Fibroblast of the aortic adventitia (primary cell): ENCODE data around the gene FRMD4A. TPM values are rescaled to one million over a fixed set of nuclear protein-coding genes. Genes with fewer than 3 reads are reported as not detected.

ENCODE experiments used
- DNase-seq: peaks from one replicate; pipeline ENCODE4 v3.0.0-alpha.2; 2010; ENCODE audit warnings: low read depth
- H3K4me3 ChIP-seq: 2 replicates; pipeline ENCODE4 v1.5.1; 2011; ENCODE audit warnings: low read depth, mild to moderate bottlenecking, control low read depth, low read length, moderate library complexity
- total RNA-seq: library from RNA; depleted of rRNA; stranded (reverse); fragments of >200 nt; gene quantifications from 2 replicates; pipeline ENCODE4 v1.2.3, GENCODE V29; 2012; ENCODE audit warnings: low replicate concordance
- TF ChIP-seq, protein P1 (sequence below): IDR thresholded peaks from 2 replicates; pipeline ENCODE4 v1.5.1; 2011; ENCODE audit warnings: mild to moderate bottlenecking, low read length, control low read depth, inconsistent platforms; ENCODE audit not compliant: insufficient read depth

The FRMD4A gene
- total RNA-seq, 1 donor = 42.4 TPM

DNA sequence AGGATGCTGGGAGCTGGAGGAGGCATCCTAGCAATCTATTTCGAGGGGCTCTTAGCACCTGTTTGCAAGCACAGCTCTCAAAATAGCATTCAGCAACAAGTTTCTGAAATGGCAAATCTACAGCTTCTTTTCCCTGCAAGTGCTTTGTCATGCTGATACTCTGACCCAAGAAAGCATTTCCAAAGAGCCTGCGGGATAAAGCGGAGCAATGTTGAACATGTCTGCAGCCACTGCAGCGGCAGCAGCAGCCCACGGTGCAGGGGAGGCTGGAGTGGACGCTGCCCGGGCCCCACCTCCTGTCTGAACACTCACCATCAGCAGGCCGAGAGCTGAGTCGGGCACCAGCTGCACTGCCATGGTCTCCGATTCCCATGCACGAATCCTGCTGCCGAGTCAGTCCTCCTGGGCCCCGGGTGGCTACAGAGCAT, 964 bp downstream of the FRMD4A start:
- DNase-seq = no peak
- TF ChIP-seq, protein P1, sequence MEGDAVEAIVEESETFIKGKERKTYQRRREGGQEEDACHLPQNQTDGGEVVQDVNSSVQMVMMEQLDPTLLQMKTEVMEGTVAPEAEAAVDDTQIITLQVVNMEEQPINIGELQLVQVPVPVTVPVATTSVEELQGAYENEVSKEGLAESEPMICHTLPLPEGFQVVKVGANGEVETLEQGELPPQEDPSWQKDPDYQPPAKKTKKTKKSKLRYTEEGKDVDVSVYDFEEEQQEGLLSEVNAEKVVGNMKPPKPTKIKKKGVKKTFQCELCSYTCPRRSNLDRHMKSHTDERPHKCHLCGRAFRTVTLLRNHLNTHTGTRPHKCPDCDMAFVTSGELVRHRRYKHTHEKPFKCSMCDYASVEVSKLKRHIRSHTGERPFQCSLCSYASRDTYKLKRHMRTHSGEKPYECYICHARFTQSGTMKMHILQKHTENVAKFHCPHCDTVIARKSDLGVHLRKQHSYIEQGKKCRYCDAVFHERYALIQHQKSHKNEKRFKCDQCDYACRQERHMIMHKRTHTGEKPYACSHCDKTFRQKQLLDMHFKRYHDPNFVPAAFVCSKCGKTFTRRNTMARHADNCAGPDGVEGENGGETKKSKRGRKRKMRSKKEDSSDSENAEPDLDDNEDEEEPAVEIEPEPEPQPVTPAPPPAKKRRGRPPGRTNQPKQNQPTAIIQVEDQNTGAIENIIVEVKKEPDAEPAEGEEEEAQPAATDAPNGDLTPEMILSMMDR = no peak
- H3K4me3 ChIP-seq = no peak overlapping the region

DNA sequence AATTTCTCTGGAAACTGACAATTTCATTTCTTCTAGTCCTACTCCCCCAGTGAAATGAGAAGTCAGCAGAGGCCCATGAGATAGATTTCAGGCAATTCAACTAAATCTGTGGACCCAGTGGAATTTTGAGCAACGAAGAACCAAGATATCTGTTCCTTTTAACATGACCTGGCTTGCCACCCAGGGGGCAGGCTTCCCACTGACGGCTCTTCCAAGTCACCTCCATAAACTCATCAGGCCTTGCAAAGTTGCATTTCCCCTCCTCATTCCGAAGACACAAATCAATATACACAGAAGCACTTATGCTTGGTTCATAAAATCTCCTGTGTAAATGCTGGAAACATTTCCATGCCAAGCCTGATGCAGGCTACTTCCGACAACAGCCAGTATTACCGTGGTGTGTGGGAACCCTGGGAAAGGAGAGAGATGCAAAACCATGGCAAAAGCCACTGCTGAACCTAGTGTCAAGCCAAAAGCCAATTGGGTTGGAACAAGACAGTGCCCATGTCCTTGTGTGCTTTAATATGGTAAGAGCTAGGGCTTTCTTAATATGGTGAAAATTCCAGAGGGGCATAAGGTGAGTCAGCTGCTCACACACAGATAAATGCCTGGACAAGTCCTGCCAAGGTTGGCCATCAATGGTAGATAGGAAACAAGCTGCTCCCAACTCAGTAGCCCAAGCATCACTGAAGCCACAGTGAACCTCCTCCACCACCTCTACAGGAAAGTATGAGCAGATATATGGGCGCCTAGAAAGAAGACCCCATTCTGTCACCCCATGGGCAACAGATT, 1.6 kb downstream of the FRMD4A start:
- no peak overlapping the region for H3K4me3 ChIP-seq
- TF ChIP-seq, protein P1 = no peak
- DNase-seq = no peak

DNA sequence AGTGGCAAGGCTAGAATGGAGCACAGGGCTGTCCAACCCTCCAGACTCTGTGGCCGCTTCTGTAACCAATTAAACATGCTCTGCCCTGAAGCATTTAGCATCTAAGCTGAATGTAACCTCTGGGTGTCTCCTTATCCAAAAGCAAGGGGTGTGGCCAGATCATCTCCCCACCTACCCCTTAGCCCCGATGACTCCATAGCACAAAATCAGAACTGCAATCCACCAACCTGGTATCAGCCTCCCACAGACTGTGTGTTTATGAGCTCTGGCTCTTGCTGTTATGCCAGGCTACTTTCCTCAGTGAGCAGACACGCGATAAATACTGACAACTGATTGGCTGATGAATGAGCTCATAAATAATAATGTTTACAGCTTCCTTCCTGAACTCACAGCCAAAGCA, 3.2 kb downstream of the FRMD4A start:
- TF ChIP-seq, protein P1 = no peak
- no peak for DNase-seq
- H3K4me3 ChIP-seq = no peak overlapping the region

DNA sequence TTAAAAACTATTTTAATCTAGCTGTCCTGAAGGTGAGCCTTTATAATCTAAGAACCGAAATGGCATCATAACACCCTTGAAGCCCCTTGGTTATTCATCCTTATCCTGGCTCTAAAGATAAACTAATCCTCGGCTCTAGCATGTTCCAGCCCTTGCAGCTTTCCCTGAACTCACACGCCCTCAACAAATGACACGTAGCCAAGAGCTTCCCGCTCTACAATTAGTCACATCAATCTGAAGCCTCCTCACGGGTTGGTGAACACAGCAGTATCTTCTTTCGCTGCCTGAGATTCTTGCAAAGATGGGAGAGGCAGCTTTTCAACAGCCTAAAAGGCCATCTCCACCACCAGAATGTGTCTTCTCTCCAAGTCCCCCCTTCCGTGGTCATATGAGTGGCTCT, 4.1 kb downstream of the FRMD4A start:
- H3K4me3 ChIP-seq = no peak overlapping the region
- TF ChIP-seq, protein P1 = no peak
- DNase-seq = no peak

DNA sequence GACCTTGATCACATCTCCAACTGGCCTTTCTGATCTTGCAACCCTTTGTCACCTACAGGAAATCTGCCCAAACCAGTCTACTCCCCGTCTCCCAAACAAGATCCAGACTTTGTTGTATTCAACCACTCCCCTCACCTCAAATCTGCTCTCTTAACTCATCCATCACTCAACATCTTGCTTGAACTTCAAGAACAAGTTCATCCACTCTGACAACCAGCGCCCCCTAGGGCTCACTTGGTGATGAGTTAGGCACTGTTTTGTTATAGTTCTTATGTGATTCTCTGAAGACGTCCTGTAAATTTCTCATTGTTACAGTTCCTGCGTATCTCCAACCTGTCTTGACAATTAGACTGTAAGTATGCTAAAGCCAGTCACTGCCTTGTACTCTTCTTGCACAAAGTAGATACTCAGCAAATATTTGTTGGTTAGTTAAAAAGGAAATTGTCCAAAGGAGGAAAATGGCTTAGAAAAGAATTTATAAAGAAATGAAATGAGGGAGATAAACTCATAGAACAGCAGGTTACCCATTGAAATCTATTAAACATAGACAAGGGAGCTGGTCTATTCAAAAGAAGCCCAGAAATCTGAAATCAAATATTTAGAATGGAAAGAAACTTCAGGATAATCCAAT, 5.3 kb downstream of the FRMD4A start:
- DNase-seq = peak; percentile 4
- TF ChIP-seq, protein P1 = peak; percentile 35

DNA sequence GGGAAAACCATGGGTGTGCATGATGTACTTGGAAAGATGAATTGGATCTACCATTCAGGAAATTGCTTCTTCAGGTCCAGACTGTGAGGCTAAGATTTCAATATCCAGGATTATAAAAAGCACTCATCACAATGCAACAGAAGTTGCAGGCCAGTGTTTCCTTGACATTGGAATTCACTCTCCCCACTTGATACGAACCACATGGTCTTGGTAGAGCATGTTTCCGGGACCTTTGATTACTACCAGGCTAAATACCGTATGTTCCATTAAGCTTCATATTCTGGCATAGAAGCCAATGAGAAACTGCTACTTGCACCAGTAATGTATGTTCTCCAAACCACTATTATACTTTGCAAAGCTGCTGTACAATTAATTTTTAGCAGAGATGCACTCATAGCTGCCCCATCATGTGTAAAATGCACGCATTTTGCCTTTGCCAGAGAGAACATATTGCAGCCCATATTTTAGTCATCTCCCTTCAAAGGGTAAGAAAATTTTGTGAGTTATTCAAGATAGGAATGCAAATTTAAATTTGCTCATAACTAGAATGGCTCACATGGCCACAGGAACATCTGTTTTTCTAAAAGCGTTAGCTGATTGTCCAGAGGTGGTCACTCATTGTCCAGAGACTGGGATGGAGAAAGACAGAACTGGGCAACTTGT, 8.1 kb downstream of the FRMD4A start:
- DNase-seq = no peak
- H3K4me3 ChIP-seq = no peak overlapping the region
- TF ChIP-seq, protein P1 = no peak

More for the DNA sequence above, 5.3 kb downstream of the FRMD4A start:
- H3K4me3 ChIP-seq = no peak overlapping the region
